WTC11 (cell line): ENCODE results near the gene MRTFB. TPM values are rescaled to one million over a fixed set of nuclear protein-coding genes. Genes with fewer than 3 reads are reported as not detected.

ENCODE experiments used
- ATAC-seq: fragments of 200-7000 bp; cut with Tn5 transposase; 2 replicates; pipeline ENCODE4 v1.10.0; 2021; ENCODE audit warnings: mild to moderate bottlenecking, moderate library complexity
- CTCF ChIA-PET: fragments of 300-600 bp; sonication (Branson Sonifier 250); formaldehyde crosslinking; loops from one replicate; lab custom pipeline; 2021; ENCODE audit warnings: antibody characterized with exemption; lab: Charles Lee
- POLR2A ChIA-PET: fragments of 350-600 bp; sonication (Branson Sonifier 250); formaldehyde crosslinking; loops from one replicate; lab custom pipeline; 2021; ENCODE audit warnings: antibody characterized with exemption; lab: Charles Lee
- DNase-seq: peaks from one replicate; pipeline ENCODE4 v3.0.0; 2021; ENCODE audit warnings: low spot score
- H3K27ac Mint-ChIP-seq: 2 replicates; pipeline ENCODE4 v1.8.0; 2021; ENCODE audit warnings: mixed read lengths
- H3K27me3 Mint-ChIP-seq: 2 replicates; pipeline ENCODE4 v1.8.0; 2021; ENCODE audit warnings: low read depth, mild to moderate bottlenecking, moderate library complexity, mixed read lengths
- H3K36me3 Mint-ChIP-seq: 2 replicates; pipeline ENCODE4 v1.8.0; 2021; ENCODE audit warnings: mixed read lengths
- H3K4me1 Mint-ChIP-seq: 2 replicates; pipeline ENCODE4 v1.8.0; 2022; ENCODE audit warnings: mixed read lengths
- H3K4me3 Mint-ChIP-seq: 2 replicates; pipeline ENCODE4 v1.8.0; 2021; ENCODE audit warnings: mild to moderate bottlenecking, moderate library complexity, mixed read lengths
- H3K9me3 Mint-ChIP-seq: 2 replicates; pipeline ENCODE4 v1.8.0; 2021; ENCODE audit warnings: mixed read lengths
- CBFB ChIP-seq: sonication (generic); formaldehyde crosslinking; IDR thresholded peaks from 2 replicates; pipeline ENCODE4 v1.8.1; 2022; ENCODE audit warnings: mild to moderate bottlenecking, low read depth, missing genetic modification reagents
- CDX4 ChIP-seq: fragments of 250-450 bp; sonication (Bioruptor Pico); IDR thresholded peaks from 2 replicates; pipeline ENCODE4 v1.9.0; 2021; ENCODE audit warnings: moderate library complexity, mild to moderate bottlenecking, inconsistent platforms, borderline replicate concordance
- CREM ChIP-seq: sonication (generic); formaldehyde crosslinking; IDR thresholded peaks from 2 replicates; pipeline ENCODE4 v1.8.1; 2022; ENCODE audit warnings: mild to moderate bottlenecking, missing genetic modification reagents, moderate library complexity
- E2F1 ChIP-seq: sonication (generic); formaldehyde crosslinking; IDR thresholded peaks from 2 replicates; pipeline ENCODE4 v1.8.0; 2022; ENCODE audit warnings: mild to moderate bottlenecking, missing genetic modification reagents
- E2F5 ChIP-seq: sonication (generic); formaldehyde crosslinking; IDR thresholded peaks from 2 replicates; pipeline ENCODE4 v1.8.1; 2022; ENCODE audit warnings: mild to moderate bottlenecking, moderate library complexity, missing genetic modification reagents
- FOXP1 ChIP-seq: sonication (generic); formaldehyde crosslinking; IDR thresholded peaks from 2 replicates; pipeline ENCODE4 v1.8.0; 2022; ENCODE audit warnings: missing genetic modification reagents, mild to moderate bottlenecking, moderate library complexity, borderline replicate concordance
- HMGA2 ChIP-seq: fragments of 250-450 bp; sonication (Bioruptor Pico); IDR thresholded peaks from 2 replicates; pipeline ENCODE4 v1.4.0; 2021; ENCODE audit warnings: mild to moderate bottlenecking, moderate library complexity
- HMGXB4 ChIP-seq: sonication (generic); formaldehyde crosslinking; IDR thresholded peaks from 2 replicates; pipeline ENCODE4 v1.8.1; 2023; ENCODE audit warnings: mild to moderate bottlenecking, moderate library complexity, missing genetic modification reagents
- IRF2 ChIP-seq: sonication (generic); formaldehyde crosslinking; IDR thresholded peaks from 2 replicates; pipeline ENCODE4 v1.8.0; 2022; ENCODE audit warnings: low read depth, missing genetic modification reagents, borderline replicate concordance
- MXD4 ChIP-seq: fragments of 250-450 bp; sonication (Bioruptor Pico); IDR thresholded peaks from 2 replicates; pipeline ENCODE4 v1.8.0; 2021; ENCODE audit warnings: mild to moderate bottlenecking, moderate library complexity, borderline replicate concordance
- NR1H2 ChIP-seq: sonication (generic); formaldehyde crosslinking; IDR thresholded peaks from 2 replicates; pipeline ENCODE4 v1.9.0; 2021; ENCODE audit warnings: mild to moderate bottlenecking, moderate library complexity, missing genetic modification reagents
- NR3C1 ChIP-seq: sonication (generic); formaldehyde crosslinking; conservative IDR thresholded peaks from 2 replicates; pipeline ENCODE4 v1.8.1; 2023; ENCODE audit warnings: low read depth, mild to moderate bottlenecking, missing genetic modification reagents
- PRRX2 ChIP-seq: fragments of 250-450 bp; sonication (Bioruptor Pico); IDR thresholded peaks from 2 replicates; pipeline ENCODE4 v1.8.0; 2021; ENCODE audit warnings: mild to moderate bottlenecking
- SMAD3 ChIP-seq: sonication (generic); formaldehyde crosslinking; IDR thresholded peaks from 2 replicates; pipeline ENCODE4 v1.8.0; 2022; ENCODE audit warnings: missing genetic modification reagents, mild to moderate bottlenecking, borderline replicate concordance
- STAT6 ChIP-seq: sonication (generic); formaldehyde crosslinking; conservative IDR thresholded peaks from 2 replicates; pipeline ENCODE4 v1.8.1; 2023; ENCODE audit warnings: mild to moderate bottlenecking, low read depth, missing genetic modification reagents, moderate library complexity
- TCF7 ChIP-seq: sonication (generic); formaldehyde crosslinking; IDR thresholded peaks from 2 replicates; pipeline ENCODE4 v1.8.0; 2022; ENCODE audit warnings: mild to moderate bottlenecking, low read depth, missing genetic modification reagents, moderate library complexity
- TEAD4 ChIP-seq: sonication (generic); formaldehyde crosslinking; IDR thresholded peaks from 2 replicates; pipeline ENCODE4 v1.8.0; 2022; ENCODE audit warnings: mild to moderate bottlenecking, missing genetic modification reagents
- ZBTB43 ChIP-seq: sonication (generic); formaldehyde crosslinking; IDR thresholded peaks from 2 replicates; pipeline ENCODE4 v1.8.1; 2023; ENCODE audit warnings: mild to moderate bottlenecking, missing genetic modification reagents
- ZNF219 ChIP-seq: sonication (generic); formaldehyde crosslinking; IDR thresholded peaks from 2 replicates; pipeline ENCODE4 v1.8.0; 2023; ENCODE audit warnings: missing genetic modification reagents, mild to moderate bottlenecking, borderline replicate concordance
- ZNF416 ChIP-seq: fragments of 250-450 bp; sonication (Bioruptor Pico); IDR thresholded peaks from 2 replicates; pipeline ENCODE4 v1.9.0; 2021; ENCODE audit warnings: mild to moderate bottlenecking, inconsistent platforms
- ZNF423 ChIP-seq: fragments of 250-450 bp; sonication (Bioruptor Pico); IDR thresholded peaks from 2 replicates; pipeline ENCODE4 v2.1.2; 2022; ENCODE audit warnings: mild to moderate bottlenecking, moderate library complexity
- ZNF425 ChIP-seq: fragments of 250-450 bp; sonication (Bioruptor Pico); conservative IDR thresholded peaks from 2 replicates; pipeline ENCODE4 v1.9.0; 2021; ENCODE audit warnings: mild to moderate bottlenecking
- ZNF671 ChIP-seq: fragments of 250-450 bp; sonication (Bioruptor Pico); IDR thresholded peaks from 2 replicates; pipeline ENCODE4 v1.8.0; 2021; ENCODE audit warnings: mild to moderate bottlenecking
- total RNA-seq: library from RNA; stranded (reverse); gene quantifications from 3 replicates; pipeline ENCODE4 v1.2.3, GENCODE V29; 2021

Gene MRTFB
- total RNA-seq, 1 experiment from 2014 or later: 30.8 TPM

- Mint-ChIP-seq H3K9me3 (no peaks in the 10 kb centered on the region), H3K27ac (peak overlapping the region; percentile 50; the same call in 1 of the 2 replicates), H3K27me3 (no peaks in the 10 kb centered on the region), H3K4me3 (no peak overlapping the region), H3K36me3 (no peaks in the 10 kb centered on the region), H3K4me1 (peaks cover 23% of the 10 kb centered on the region)
- DNase-seq (no peak), ATAC-seq (no peak)
- POLR2A ChIA-PET: no interaction called here
- CTCF ChIA-PET: no interaction called here
- TF ChIP-seq NR1H2 (CRISPR knock-in tag): no peak
- TF ChIP-seq ZNF425 (CRISPR knock-in tag): no peak
- TF ChIP-seq TEAD4: no peak
- no peak for TF ChIP-seq HMGA2 (CRISPR knock-in tag)
- no peak for TF ChIP-seq IRF2
- no peak for TF ChIP-seq ZNF219
- TF ChIP-seq FOXP1 (CRISPR knock-in tag): no peak
- no peak for TF ChIP-seq STAT6 (CRISPR knock-in tag)
- no peak for TF ChIP-seq PRRX2 (CRISPR knock-in tag)
- no peak for TF ChIP-seq E2F1
- TF ChIP-seq MXD4 (CRISPR knock-in tag): no peak
- TF ChIP-seq CREM (CRISPR knock-in tag): no peak
- TF ChIP-seq SMAD3 (CRISPR knock-in tag): no peak
Observed at GRCh38 chr16:14128097-14128496, 57.0 kb downstream of the MRTFB start.

GRCh38 chr16:14129502-14129901 is 58.4 kb downstream of the MRTFB start:
- no peaks in the 10 kb centered on the region for H3K36me3 Mint-ChIP-seq
- no peak for TF ChIP-seq E2F5 (CRISPR knock-in tag)
- no peak for TF ChIP-seq TCF7 (CRISPR knock-in tag)
- TF ChIP-seq NR3C1: no peak
- no peak for TF ChIP-seq CREM (CRISPR knock-in tag)
- no peak for TF ChIP-seq ZNF671 (CRISPR knock-in tag)
- no peak for TF ChIP-seq NR1H2 (CRISPR knock-in tag)
- TF ChIP-seq ZNF416 (CRISPR knock-in tag): no peak
- no peak for TF ChIP-seq ZBTB43 (CRISPR knock-in tag)
- TF ChIP-seq HMGXB4 (CRISPR knock-in tag): no peak
- TF ChIP-seq CBFB: no peak
- no peak for TF ChIP-seq ZNF423 (CRISPR knock-in tag)
- no peak for TF ChIP-seq CDX4 (CRISPR knock-in tag)
- H3K9me3 Mint-ChIP-seq: no peaks in the 10 kb centered on the region
- DNase-seq: no peak
- H3K4me1 Mint-ChIP-seq: peaks cover 17% of the 10 kb centered on the region
- ChIA-PET POLR2A (no interaction called here), CTCF (interaction anchor here (1.4 kb wide), 1 partner anchor 209 kb away, joined by 4 read pairs; the partner anchor contains the start of gene ERCC4)
- H3K27me3 Mint-ChIP-seq: no peaks in the 10 kb centered on the region
- ATAC-seq: no peak
- H3K4me3 Mint-ChIP-seq: no peak overlapping the region
- H3K27ac Mint-ChIP-seq: no peak overlapping the region
